H9 (cell line): Measurements from ENCODE around the gene ALKBH5. TPM values are rescaled to one million over a fixed set of nuclear protein-coding genes. Genes with fewer than 3 reads are reported as not detected.

Source experiments
- DNase-seq: peaks from one replicate; pipeline ENCODE4 v3.0.0-alpha.2; 2017
- H2AFZ ChIP-seq: one replicate; pipeline ENCODE4 v1.6.1; 2013; ENCODE audit warnings: mild to moderate bottlenecking, low read length, control low read depth, moderate library complexity
- H2AK5ac ChIP-seq: 2 replicates; pipeline ENCODE4 v1.6.1; 2013; ENCODE audit warnings: low read length, control low read depth, mixed read lengths; ENCODE audit not compliant: insufficient read length
- H2BK120ac ChIP-seq: one replicate; pipeline ENCODE4 v1.6.1; 2013; ENCODE audit warnings: low read depth, mild to moderate bottlenecking, low read length, control low read depth, inconsistent platforms; ENCODE audit not compliant: poor library complexity, severe bottlenecking
- H2BK12ac ChIP-seq: 2 replicates; pipeline ENCODE4 v1.6.1; 2013; ENCODE audit warnings: low read length, control low read depth, mixed read lengths, low read depth; ENCODE audit not compliant: insufficient read length
- H2BK15ac ChIP-seq: 2 replicates; pipeline ENCODE4 v1.6.1; 2013; ENCODE audit warnings: low read depth, low read length, control low read depth
- H2BK20ac ChIP-seq: one replicate; pipeline ENCODE4 v1.6.1; 2013; ENCODE audit warnings: low read depth, mild to moderate bottlenecking, low read length, control low read depth, inconsistent platforms; ENCODE audit not compliant: poor library complexity, severe bottlenecking
- H2BK5ac ChIP-seq: 2 replicates; pipeline ENCODE4 v1.6.1; 2013; ENCODE audit warnings: low read length, control low read depth, mixed read lengths; ENCODE audit not compliant: insufficient read length
- H3K14ac ChIP-seq: 2 replicates; pipeline ENCODE4 v1.6.1; 2013; ENCODE audit warnings: low read length, control low read depth; ENCODE audit not compliant: insufficient read depth
- H3K18ac ChIP-seq: 2 replicates; pipeline ENCODE4 v1.6.1; 2013; ENCODE audit warnings: low read depth, mild to moderate bottlenecking, mixed read lengths, low read length, control low read depth; ENCODE audit not compliant: insufficient read length
- H3K23ac ChIP-seq: 2 replicates; pipeline ENCODE4 v1.6.1; 2013; ENCODE audit warnings: low read length, control low read depth, mixed read lengths, low read depth; ENCODE audit not compliant: insufficient read length
- H3K23me2 ChIP-seq: 2 replicates; pipeline ENCODE4 v1.6.1; 2013; ENCODE audit warnings: low read depth, mild to moderate bottlenecking, mixed read lengths, low read length, control low read depth; ENCODE audit not compliant: insufficient read length, poor library complexity, severe bottlenecking
- H3K27ac ChIP-seq: 2 replicates; pipeline ENCODE4 v1.5.1; 2013; ENCODE audit warnings: low read length, control low read depth, mixed read lengths, low read depth; ENCODE audit not compliant: insufficient read length
- H3K27me3 ChIP-seq: 2 replicates; pipeline ENCODE4 v1.6.1; 2013; ENCODE audit warnings: low read length, control low read depth, inconsistent platforms; ENCODE audit not compliant: insufficient read depth
- H3K4ac ChIP-seq: 2 replicates; pipeline ENCODE4 v1.6.1; 2013; ENCODE audit warnings: low read depth, mild to moderate bottlenecking, control low read depth, inconsistent platforms, low read length, moderate library complexity
- H3K4me1 ChIP-seq: 2 replicates; pipeline ENCODE4 v1.6.1; 2013; ENCODE audit warnings: low read length, control low read depth, inconsistent platforms; ENCODE audit not compliant: insufficient read depth
- H3K4me2 ChIP-seq: 2 replicates; pipeline ENCODE4 v1.6.1; 2013; ENCODE audit warnings: low read length, control low read depth, mixed read lengths; ENCODE audit not compliant: insufficient read length, insufficient read depth
- H3K56ac ChIP-seq: 2 replicates; pipeline ENCODE4 v1.6.1; 2013; ENCODE audit warnings: low read depth, mild to moderate bottlenecking, mixed read lengths, low read length, control low read depth; ENCODE audit not compliant: insufficient read length
- H3K79me1 ChIP-seq: 2 replicates; pipeline ENCODE4 v1.6.1; 2013; ENCODE audit warnings: low read depth, mild to moderate bottlenecking, moderate library complexity, low read length, control low read depth, inconsistent platforms; ENCODE audit not compliant: insufficient read depth, poor library complexity, severe bottlenecking
- H3K79me2 ChIP-seq: 2 replicates; pipeline ENCODE4 v1.6.1; 2013; ENCODE audit warnings: low read length, control low read depth, inconsistent platforms; ENCODE audit not compliant: insufficient read depth
- H3K9ac ChIP-seq: 2 replicates; pipeline ENCODE4 v1.6.1; 2013; ENCODE audit warnings: low read length, control low read depth, mixed read lengths; ENCODE audit not compliant: insufficient read length; ENCODE audit errors: extremely low read depth
- H3K9me3 ChIP-seq: one replicate; pipeline ENCODE4 v1.6.1; 2013; ENCODE audit warnings: low read depth, low read length, inconsistent platforms; ENCODE audit not compliant: control insufficient read depth
- H3T11ph ChIP-seq: one replicate; pipeline ENCODE4 v1.6.1; 2013; ENCODE audit warnings: mild to moderate bottlenecking, low read length, control low read depth, inconsistent platforms
- H4K20me1 ChIP-seq: one replicate; pipeline ENCODE4 v1.6.1; 2013; ENCODE audit not compliant: control insufficient read depth, insufficient read length, insufficient read depth
- H4K5ac ChIP-seq: 2 replicates; pipeline ENCODE4 v1.6.1; 2013; ENCODE audit warnings: low read depth, mild to moderate bottlenecking, mixed read lengths, low read length, control low read depth; ENCODE audit not compliant: insufficient read length
- H4K8ac ChIP-seq: replicated peaks from 2 replicates; pipeline ENCODE4 v1.6.1; 2013; ENCODE audit warnings: low read length, control low read depth, mixed read lengths, low read depth; ENCODE audit not compliant: insufficient read length
- H4K91ac ChIP-seq: 2 replicates; pipeline ENCODE4 v1.6.1; 2013; ENCODE audit warnings: low read depth, mild to moderate bottlenecking, moderate library complexity, mixed read lengths, low read length, control low read depth; ENCODE audit not compliant: insufficient read length
- H3K27ac Mint-ChIP-seq, 3 experiments: 2 replicates in 2 of 3; 3 replicates in 1 of 3; pipeline ENCODE4 v1.8.0; 2020 to 2021; ENCODE audit warnings: mixed read lengths in 3 of 3, mild to moderate bottlenecking in 1 of 3, moderate library complexity in 1 of 3
- H3K27me3 Mint-ChIP-seq: 2 replicates; pipeline ENCODE4 v1.8.0; 2021; ENCODE audit warnings: low read depth, mild to moderate bottlenecking, moderate library complexity, mixed read lengths
- H3K36me3 Mint-ChIP-seq, 3 experiments: 2 replicates in 2 of 3; 3 replicates in 1 of 3; pipeline ENCODE4 v1.8.0; 2020 to 2021; ENCODE audit warnings: low read depth in 3 of 3, mixed read lengths in 3 of 3; ENCODE audit not compliant: insufficient read depth in 1 of 3
- H3K4me1 Mint-ChIP-seq, 2 experiments: 2 replicates each; pipeline ENCODE4 v1.8.0; 2020; ENCODE audit warnings: mixed read lengths in 2 of 2
- H3K4me3 Mint-ChIP-seq, 2 experiments: 2 replicates in 1 of 2; 3 replicates in 1 of 2; pipeline ENCODE4 v1.8.0; 2020 to 2021; ENCODE audit warnings: mild to moderate bottlenecking in 2 of 2, mixed read lengths in 2 of 2, moderate library complexity in 1 of 2
- H3K9me3 Mint-ChIP-seq, 2 experiments: 2 replicates in 1 of 2; 3 replicates in 1 of 2; pipeline ENCODE4 v1.8.0; 2020; ENCODE audit warnings: mild to moderate bottlenecking in 2 of 2, mixed read lengths in 2 of 2, moderate library complexity in 1 of 2
- WGBS: extraction: QIAGEN DNeasy Blood & Tissue Kit; methylation state at CpG from one replicate; pipeline ENCODE4 v1.1.7; 2013; ENCODE audit warnings: missing lambda C conversion rate, low lambda C conversion rate, mixed read lengths; ENCODE audit not compliant: insufficient read length; ENCODE audit errors: extremely low coverage; 5-methylcytosine and 5-hydroxymethylcytosine counted together
- total RNA-seq: library from RNA; stranded (reverse); gene quantifications from 2 replicates; pipeline ENCODE4 v1.2.1, GENCODE V29; 2021
- TF ChIP-seq, protein P1 (sequence below): fragments of 200-600 bp; sonication (generic); conservative IDR thresholded peaks from 3 replicates; pipeline ENCODE4 v1.8.0; 2021; ENCODE audit warnings: antibody characterized with exemption, mild to moderate bottlenecking

ALKBH5 gene
- total RNA-seq, 1 experiment from 2014 or later, result 89.8 TPM

- Mint-ChIP-seq H3K27ac (no peak overlapping the region; a peak in 2 of 7 replicates), H3K4me3 (no peak overlapping the region), H3K27me3 (no peaks in the 10 kb centered on the region), H3K4me1 (peaks cover 3 to 8% of the 10 kb centered on the region in 2 experiments; a peak in 3 of 4 replicates), H3K9me3 (no peaks in the 10 kb centered on the region), H3K36me3 (peaks cover 16 to 52% (median 52%) of the 10 kb centered on the region in 3 experiments)
- no peak overlapping the region for H2BK20ac ChIP-seq
- no peak overlapping the region for H3K18ac ChIP-seq
- no peak overlapping the region for H2AFZ ChIP-seq
- no peak overlapping the region for H2BK15ac ChIP-seq
- no peak overlapping the region for H4K91ac ChIP-seq
- H4K5ac ChIP-seq, result no peak overlapping the region
- no peak overlapping the region for H3K9ac ChIP-seq
- TF ChIP-seq, protein P1, sequence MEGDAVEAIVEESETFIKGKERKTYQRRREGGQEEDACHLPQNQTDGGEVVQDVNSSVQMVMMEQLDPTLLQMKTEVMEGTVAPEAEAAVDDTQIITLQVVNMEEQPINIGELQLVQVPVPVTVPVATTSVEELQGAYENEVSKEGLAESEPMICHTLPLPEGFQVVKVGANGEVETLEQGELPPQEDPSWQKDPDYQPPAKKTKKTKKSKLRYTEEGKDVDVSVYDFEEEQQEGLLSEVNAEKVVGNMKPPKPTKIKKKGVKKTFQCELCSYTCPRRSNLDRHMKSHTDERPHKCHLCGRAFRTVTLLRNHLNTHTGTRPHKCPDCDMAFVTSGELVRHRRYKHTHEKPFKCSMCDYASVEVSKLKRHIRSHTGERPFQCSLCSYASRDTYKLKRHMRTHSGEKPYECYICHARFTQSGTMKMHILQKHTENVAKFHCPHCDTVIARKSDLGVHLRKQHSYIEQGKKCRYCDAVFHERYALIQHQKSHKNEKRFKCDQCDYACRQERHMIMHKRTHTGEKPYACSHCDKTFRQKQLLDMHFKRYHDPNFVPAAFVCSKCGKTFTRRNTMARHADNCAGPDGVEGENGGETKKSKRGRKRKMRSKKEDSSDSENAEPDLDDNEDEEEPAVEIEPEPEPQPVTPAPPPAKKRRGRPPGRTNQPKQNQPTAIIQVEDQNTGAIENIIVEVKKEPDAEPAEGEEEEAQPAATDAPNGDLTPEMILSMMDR, result no peak
- no peak overlapping the region for H2BK120ac ChIP-seq
- H3K9me3 ChIP-seq, result no peaks in the 10 kb centered on the region
- no peak overlapping the region for H2BK5ac ChIP-seq
- DNase-seq, result no peak
- no peak overlapping the region for H3T11ph ChIP-seq
- H3K27me3 ChIP-seq, result no peaks in the 10 kb centered on the region
- no peaks in the 10 kb centered on the region for H3K79me1 ChIP-seq
- H3K23me2 ChIP-seq, result no peaks in the 10 kb centered on the region
- H4K20me1 ChIP-seq, result no peaks in the 10 kb centered on the region
- no peak overlapping the region for H2BK12ac ChIP-seq
- no peak overlapping the region for H3K4me2 ChIP-seq
- H3K14ac ChIP-seq, result no peak overlapping the region
- no peak overlapping the region for H2AK5ac ChIP-seq
- H3K56ac ChIP-seq, result no peak overlapping the region
- no peak overlapping the region for H4K8ac ChIP-seq
- H3K4ac ChIP-seq, result no peak overlapping the region
- H3K4me1 ChIP-seq, result no peaks in the 10 kb centered on the region
- peaks cover 7% of the 10 kb centered on the region; the same call in 1 of the 2 replicates for H3K79me2 ChIP-seq
- WGBS, result no CpG with 5 or more reads among the region's 22 CpGs
- no peak overlapping the region for H3K27ac ChIP-seq
- H3K23ac ChIP-seq, result no peak overlapping the region
Measured at GRCh38 chr17:18233803-18234518, 50.3 kb downstream of the ALKBH5 start.
